OCI-LY7 (cell line): Measurements from ENCODE around the gene EPB41. TPM values are rescaled to one million over a fixed set of nuclear protein-coding genes. Genes with fewer than 3 reads are reported as not detected.

ENCODE experiments used
- BruUV-seq: library from RNA; stranded (reverse); fragments of 400-500 nt; replicated peaks from 2 replicates; lab custom pipeline; 2021; lab: Mats Ljungman, UMichigan
- CTCF ChIA-PET: fragments of 300-600 bp; sonication (Branson Sonifier 250); formaldehyde crosslinking; loops from one replicate; lab custom pipeline; 2022; ENCODE audit warnings: antibody characterized with exemption; ENCODE audit not compliant: unreplicated experiment; lab: Charles Lee
- POLR2A ChIA-PET: fragments of 300-600 bp; sonication (Branson Sonifier 250); formaldehyde crosslinking; loops from one replicate; lab custom pipeline; 2022; ENCODE audit warnings: antibody characterized with exemption; lab: Charles Lee
- DNase-seq: peaks from one replicate; pipeline ENCODE4 v3.0.0-alpha.2; 2015; ENCODE audit warnings: low spot score
- H2AFZ ChIP-seq: fragments of 200-600 bp; sonication (generic), shearing (Covaris generic); 2 replicates; pipeline ENCODE4 v1.6.1; 2014; ENCODE audit warnings: mild to moderate bottlenecking, antibody characterized with exemption, low read length, moderate library complexity
- H3K27ac ChIP-seq: fragments of 200-600 bp; sonication (generic); 2 replicates; pipeline ENCODE4 v1.5.1; 2014; ENCODE audit warnings: mixed run types, low read depth, mild to moderate bottlenecking, moderate library complexity, low read length, inconsistent platforms; ENCODE audit not compliant: poor library complexity, severe bottlenecking
- H3K36me3 ChIP-seq: fragments of 200-600 bp; sonication (generic); 2 replicates; pipeline ENCODE4 v1.6.1; 2014; ENCODE audit warnings: mild to moderate bottlenecking, antibody characterized with exemption, low read length, moderate library complexity, mixed read lengths; ENCODE audit not compliant: insufficient read depth
- H3K4me1 ChIP-seq: fragments of 200-600 bp; sonication (generic); 2 replicates; pipeline ENCODE4 v1.5.1; 2014; ENCODE audit warnings: mild to moderate bottlenecking, low read length; ENCODE audit not compliant: insufficient read depth, poor library complexity, severe bottlenecking
- H3K4me2 ChIP-seq: fragments of 200-600 bp; sonication (generic); 2 replicates; pipeline ENCODE4 v1.6.1; 2014; ENCODE audit warnings: mild to moderate bottlenecking, low read length
- H3K4me3 ChIP-seq: fragments of 200-600 bp; sonication (generic); 2 replicates; pipeline ENCODE4 v1.5.1; 2014; ENCODE audit warnings: mild to moderate bottlenecking, low read depth, low read length; ENCODE audit not compliant: poor library complexity, severe bottlenecking
- H3K79me2 ChIP-seq: fragments of 200-600 bp; sonication (generic); 2 replicates; pipeline ENCODE4 v1.6.1; 2016; ENCODE audit warnings: low read depth, mild to moderate bottlenecking, low read length, moderate library complexity, mixed read lengths; ENCODE audit not compliant: insufficient read depth
- H3K9me2 ChIP-seq: fragments of 200-600 bp; sonication (generic); 2 replicates; pipeline ENCODE4 v1.6.1; 2016; ENCODE audit warnings: mild to moderate bottlenecking, low read length, mixed read lengths; ENCODE audit not compliant: insufficient read depth
- H3K9me3 ChIP-seq: fragments of 200-600 bp; sonication (generic); 2 replicates; pipeline ENCODE4 v1.6.1; 2014; ENCODE audit warnings: mild to moderate bottlenecking, mixed run types, low read length, mixed read lengths
- H4K20me1 ChIP-seq: fragments of 200-600 bp; sonication (generic); 2 replicates; pipeline ENCODE4 v1.6.1; 2014; ENCODE audit warnings: mild to moderate bottlenecking, antibody characterized with exemption, low read length, moderate library complexity, mixed read lengths; ENCODE audit not compliant: insufficient read depth
- CTCF ChIP-seq: fragments of 200-600 bp; sonication (generic); conservative IDR thresholded peaks from 2 replicates; pipeline ENCODE4 v1.5.1; 2014; ENCODE audit warnings: mild to moderate bottlenecking, antibody characterized with exemption, low read length, moderate library complexity, mixed read lengths
- EZH2phosphoT487 ChIP-seq: fragments of 200-600 bp; sonication (generic); IDR thresholded peaks from 2 replicates; pipeline ENCODE4 v1.6.1; 2018; ENCODE audit warnings: low read depth, borderline replicate concordance, mild to moderate bottlenecking, mixed run types, antibody characterized with exemption, low read length, moderate library complexity, mixed read lengths
- intact Hi-C: fragments of 100-400 bp; cut with micrococcal nuclease; formaldehyde crosslinking; loops from one replicate; pipeline ENCODE4 v1.10.0; 2022; ENCODE audit not compliant: unreplicated experiment
- total RNA-seq, 2 experiments: library from RNA; depleted of rRNA in 1 of 2; stranded (reverse); fragments of >200 nt in 1 of 2; shearing (Covaris generic) in 1 of 2; gene quantifications; 2 replicates each; pipeline ENCODE4 v1.2.3, GENCODE V29; 2014 to 2022

The EPB41 gene
- total RNA-seq, 2 experiments from 2014 or later = 102 to 103 TPM

- Histone ChIP-seq H3K4me3 (no peak overlapping the region), H2AFZ (no peak overlapping the region), H3K4me1 (no peaks in the 10 kb centered on the region), H3K9me3 (no peaks in the 10 kb centered on the region), H3K36me3 (peaks cover 31% of the 10 kb centered on the region; the same call in 1 of the 2 replicates), H3K4me2 (no peak overlapping the region), H4K20me1 (no peaks in the 10 kb centered on the region), H3K79me2 (no peaks in the 10 kb centered on the region), H3K27ac (no peak overlapping the region), H3K9me2 (no peaks in the 10 kb centered on the region)
- intact Hi-C loops = no loop called here
- no peak for TF ChIP-seq CTCF
- no peak for TF ChIP-seq EZH2phosphoT487
- no TSS peak for BruUV-seq
- no peak for DNase-seq
- POLR2A ChIA-PET = interaction anchor here (0.7 to 0.8 kb wide), 2 partner anchors 10 to 1209 kb away, joined by 3 to 4 read pairs; no protein-coding TSS in a partner anchor
- CTCF ChIA-PET = no interaction called here
Measured at GRCh38 chr1:29022620-29023019, 108.3 kb downstream of the EPB41 start.

GRCh38 chr1:29029667-29030066 lies 115.3 kb downstream of the EPB41 start:
- no peak for DNase-seq
- H2AFZ ChIP-seq = no peak overlapping the region
- no peaks in the 10 kb centered on the region for H4K20me1 ChIP-seq
- H3K4me3 ChIP-seq = no peak overlapping the region
- peaks cover 34% of the 10 kb centered on the region for H3K36me3 ChIP-seq
- ChIA-PET CTCF (interaction anchor here (1.0 kb wide), 1 partner anchor 148 kb away, joined by 4 read pairs; no protein-coding TSS in a partner anchor), POLR2A (interaction anchor here (0.7 to 0.8 kb wide), 2 partner anchors 12 to 14 kb away, joined by 3 read pairs; no protein-coding TSS in a partner anchor)
- H3K9me2 ChIP-seq = no peaks in the 10 kb centered on the region
- intact Hi-C loops = loop anchor here (5.0 kb wide), 2 partner anchors 173 to 242 kb away; no protein-coding TSS in a partner anchor
- H3K4me2 ChIP-seq = no peak overlapping the region
- BruUV-seq = no TSS peak
- TF ChIP-seq EZH2phosphoT487 (no peak), CTCF (no peak)
- no peaks in the 10 kb centered on the region for H3K79me2 ChIP-seq
- no peaks in the 10 kb centered on the region for H3K4me1 ChIP-seq
- no peak overlapping the region for H3K27ac ChIP-seq
- H3K9me3 ChIP-seq = no peaks in the 10 kb centered on the region

- TF ChIP-seq CTCF (no peak), EZH2phosphoT487 (no peak)
- no TSS peak for BruUV-seq
- no peak overlapping the region for H3K4me2 ChIP-seq
- H3K27ac ChIP-seq = no peak overlapping the region
- intact Hi-C loops = loop anchor here (5.0 kb wide), 2 partner anchors 169 to 246 kb away; no protein-coding TSS in a partner anchor
- POLR2A ChIA-PET = interaction anchor here (0.5 to 0.7 kb wide), 3 partner anchors 10 to 157 kb away, joined by 3 to 8 read pairs (median 4); no protein-coding TSS in a partner anchor
- CTCF ChIA-PET = interaction anchor here (1.8 kb wide), 1 partner anchor 151 kb away, joined by 8 read pairs; no protein-coding TSS in a partner anchor
- H3K9me3 ChIP-seq = no peaks in the 10 kb centered on the region
- H4K20me1 ChIP-seq = no peaks in the 10 kb centered on the region
- no peak overlapping the region for H2AFZ ChIP-seq
- H3K9me2 ChIP-seq = no peaks in the 10 kb centered on the region
- DNase-seq = no peak
- no peak overlapping the region for H3K4me3 ChIP-seq
- no peaks in the 10 kb centered on the region for H3K4me1 ChIP-seq
- no peaks in the 10 kb centered on the region for H3K79me2 ChIP-seq
- peaks cover 49% of the 10 kb centered on the region for H3K36me3 ChIP-seq
Measured at GRCh38 chr1:29032841-29033240, 118.5 kb downstream of the EPB41 start.
